Measurements from ENCODE around the gene CFAP54. TPM values are rescaled to one million over a fixed set of nuclear protein-coding genes. Genes with fewer than 3 reads are reported as not detected.

The CFAP54 gene
- total RNA-seq, 4 donors from 2014 or later: 0.22 to 0.62 (median 0.57) TPM; not detected in 1

GRCh38 chr12:96478011-96478410, 11.4 kb upstream of the CFAP54 start:
- no peaks in the 10 kb centered on the region for H3K27me3 ChIP-seq
- intact Hi-C loops (cut with DNase I): no loop called here
- H3K27ac ChIP-seq: no peak overlapping the region
- H3K4me3 ChIP-seq: no peak overlapping the region
- no peak for TF ChIP-seq POLR2A (IDR thresholded peaks at IDR 0.05)
- TF ChIP-seq CTCF (IDR thresholded peaks at IDR 0.05): no peak
- H3K36me3 ChIP-seq: no peaks in the 10 kb centered on the region
- no peak for DNase-seq
- H3K4me1 ChIP-seq: no peaks in the 10 kb centered on the region
- no peaks in the 10 kb centered on the region for H3K9me3 ChIP-seq
- 49 to 65% methylated on average over 3 of the region's 3 CpGs for WGBS, 2 donors

- 63 to 83% methylated on average over 4 to 5 of the region's 5 CpGs for WGBS, 2 donors
- TF ChIP-seq POLR2A (IDR thresholded peaks at IDR 0.05) (no peak), CTCF (IDR thresholded peaks at IDR 0.05) (no peak)
- intact Hi-C loops (cut with DNase I): no loop called here
- no peak for DNase-seq
- Histone ChIP-seq H3K4me3 (no peak overlapping the region), H3K36me3 (no peaks in the 10 kb centered on the region), H3K4me1 (no peaks in the 10 kb centered on the region), H3K27me3 (no peaks in the 10 kb centered on the region), H3K9me3 (no peaks in the 10 kb centered on the region), H3K27ac (no peak overlapping the region)
Observed at GRCh38 chr12:96482086-96482485, 7.3 kb upstream of the CFAP54 start.

DNA sequence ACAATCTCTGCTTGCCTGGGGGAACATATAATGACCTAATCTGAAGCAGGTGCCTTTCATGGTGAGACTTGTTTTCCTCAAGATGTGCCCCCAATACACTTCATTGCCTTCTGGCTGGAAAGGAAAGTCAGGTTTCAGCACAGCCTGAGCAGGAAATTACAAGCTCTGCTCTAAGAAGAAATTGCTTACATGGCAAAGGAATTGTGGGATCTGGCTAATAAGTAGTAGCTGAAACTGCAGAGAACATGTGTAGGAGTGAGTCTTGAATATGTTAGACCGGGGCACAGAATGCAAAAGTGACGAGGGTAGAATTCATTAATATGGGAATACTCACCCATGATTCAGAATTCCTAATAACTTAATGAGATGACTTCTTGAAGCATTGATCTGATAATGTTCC, 6.3 kb upstream of the CFAP54 start:
- Histone ChIP-seq H3K27ac (no peak overlapping the region), H3K36me3 (no peaks in the 10 kb centered on the region), H3K4me3 (no peak overlapping the region), H3K4me1 (no peaks in the 10 kb centered on the region), H3K27me3 (no peaks in the 10 kb centered on the region), H3K9me3 (no peaks in the 10 kb centered on the region)
- intact Hi-C loops (cut with DNase I): no loop called here
- no peak for DNase-seq
- no peak for TF ChIP-seq CTCF (IDR thresholded peaks at IDR 0.05)
- no peak for TF ChIP-seq POLR2A (IDR thresholded peaks at IDR 0.05)
- WGBS, 2 donors: 50 to 65% methylated on average over 2 of the region's 2 CpGs

GRCh38 chr12:96486751-96487613, 2.4 kb upstream of the CFAP54 start:
- no peaks in the 10 kb centered on the region for H3K36me3 ChIP-seq
- intact Hi-C loops (cut with DNase I): no loop called here
- TF ChIP-seq CTCF (IDR thresholded peaks at IDR 0.05): no peak
- no peak for TF ChIP-seq POLR2A (IDR thresholded peaks at IDR 0.05)
- H3K27ac ChIP-seq: no peak overlapping the region
- H3K4me3 ChIP-seq: no peak overlapping the region
- H3K27me3 ChIP-seq: peaks cover 0 to 5% (median 0%) of the 10 kb centered on the region in 4 donors
- 57 to 61% methylated on average over 12 of the region's 12 CpGs for WGBS, 2 donors
- no peaks in the 10 kb centered on the region for H3K9me3 ChIP-seq
- DNase-seq: no peak
- peaks cover 0 to 12% (median 9%) of the 10 kb centered on the region in 3 donors for H3K4me1 ChIP-seq

DNA sequence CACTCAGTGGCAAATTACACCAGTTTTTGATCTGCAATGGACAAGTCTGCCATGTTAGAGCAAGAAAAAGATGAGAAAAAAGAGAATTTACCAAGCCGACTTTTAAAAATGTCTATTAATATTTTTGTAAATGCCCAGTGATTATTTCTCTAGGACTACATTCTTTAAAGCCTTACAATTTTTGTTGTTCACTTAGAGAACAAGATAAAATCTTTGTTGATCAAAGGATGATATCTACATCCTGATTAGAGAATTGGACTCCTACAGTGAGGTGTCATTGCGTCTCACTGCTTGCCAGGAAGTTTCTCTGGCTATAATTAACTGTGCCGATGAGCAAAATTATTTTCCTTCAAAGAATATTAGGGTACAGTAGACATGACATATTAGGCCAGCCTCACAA, 1.7 kb upstream of the CFAP54 start:
- no peak for DNase-seq
- peaks cover 0 to 12% (median 9%) of the 10 kb centered on the region in 3 donors for H3K4me1 ChIP-seq
- peaks cover 0 to 5% (median 0%) of the 10 kb centered on the region in 4 donors for H3K27me3 ChIP-seq
- no peak overlapping the region for H3K27ac ChIP-seq
- H3K36me3 ChIP-seq: no peaks in the 10 kb centered on the region
- H3K9me3 ChIP-seq: no peaks in the 10 kb centered on the region
- H3K4me3 ChIP-seq: no peak overlapping the region
- intact Hi-C loops (cut with DNase I): no loop called here
- WGBS, 2 donors: 69 to 76% methylated on average over 3 of the region's 3 CpGs
- TF ChIP-seq CTCF (IDR thresholded peaks at IDR 0.05): no peak
- TF ChIP-seq POLR2A (IDR thresholded peaks at IDR 0.05): no peak

Data from esophagus squamous epithelium (tissue), 5 donors.